ENCODE data around the gene TRAPPC1.

TRAPPC1 gene

DNA sequence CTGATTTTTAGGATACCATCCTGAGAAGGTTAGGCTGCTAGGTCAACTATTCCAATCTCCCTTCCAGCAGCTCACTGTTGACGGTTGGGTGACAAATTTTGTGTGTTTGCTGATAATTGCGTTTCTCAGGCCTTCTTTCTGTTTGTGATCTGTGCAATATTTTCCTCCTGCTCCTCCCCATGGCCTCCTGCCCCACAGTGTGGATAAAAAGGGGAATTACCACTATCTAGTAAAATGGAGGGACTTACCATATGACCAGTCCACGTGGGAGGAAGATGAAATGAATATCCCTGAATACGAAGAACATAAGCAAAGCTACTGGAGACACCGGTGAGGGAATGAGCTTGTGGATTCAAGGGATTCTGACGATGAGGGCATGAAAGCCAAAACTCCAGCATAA lies 34.0 kb downstream of the TRAPPC1 start:
- no peak overlapping the region for H3K4me3 ChIP-seq (ENCODE audit: low read length)
- TF ChIP-seq ZNF274 (IDR thresholded peaks at IDR 0.05; ENCODE audit: low read depth, low read length): no peak

DNA sequence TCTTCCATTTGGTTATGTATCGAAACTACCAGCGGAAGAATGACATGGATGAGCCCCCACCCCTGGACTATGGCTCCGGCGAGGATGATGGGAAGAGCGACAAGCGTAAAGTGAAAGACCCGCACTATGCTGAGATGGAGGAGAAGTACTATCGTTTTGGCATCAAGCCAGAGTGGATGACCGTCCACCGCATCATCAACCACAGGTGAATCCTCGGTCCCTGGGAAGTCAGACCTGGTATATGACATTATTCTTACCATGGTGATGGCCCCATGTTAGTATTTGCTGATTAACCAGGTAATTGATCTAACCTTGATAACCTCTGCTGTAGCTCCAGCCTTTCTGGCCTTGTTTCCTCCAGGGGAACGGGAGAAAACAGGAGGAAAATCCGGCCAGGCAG lies 34.7 kb downstream of the TRAPPC1 start:
- no peak for TF ChIP-seq ZNF274 (IDR thresholded peaks at IDR 0.05; ENCODE audit: low read depth, low read length)
- H3K4me3 ChIP-seq (ENCODE audit: low read length): no peak overlapping the region

DNA sequence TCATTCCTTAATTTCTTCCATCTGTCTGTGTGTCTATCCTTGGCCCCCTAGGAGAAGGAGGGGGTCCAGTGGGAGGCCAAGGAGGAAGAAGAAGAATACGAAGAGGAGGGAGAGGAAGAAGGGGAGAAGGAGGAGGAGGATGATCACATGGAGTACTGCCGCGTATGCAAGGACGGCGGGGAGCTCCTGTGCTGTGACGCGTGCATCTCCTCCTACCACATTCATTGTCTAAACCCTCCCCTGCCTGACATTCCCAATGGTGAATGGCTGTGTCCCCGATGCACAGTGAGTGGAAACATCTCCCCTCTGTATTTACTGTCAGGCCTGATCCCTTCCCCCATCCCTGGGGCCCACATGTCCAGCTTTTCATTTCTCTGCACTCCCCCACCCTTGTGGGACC lies 36.9 kb downstream of the TRAPPC1 start:
- no peak for TF ChIP-seq ZNF274 (IDR thresholded peaks at IDR 0.05; ENCODE audit: low read depth, low read length)
- no peak overlapping the region for H3K4me3 ChIP-seq (ENCODE audit: low read length)

DNA sequence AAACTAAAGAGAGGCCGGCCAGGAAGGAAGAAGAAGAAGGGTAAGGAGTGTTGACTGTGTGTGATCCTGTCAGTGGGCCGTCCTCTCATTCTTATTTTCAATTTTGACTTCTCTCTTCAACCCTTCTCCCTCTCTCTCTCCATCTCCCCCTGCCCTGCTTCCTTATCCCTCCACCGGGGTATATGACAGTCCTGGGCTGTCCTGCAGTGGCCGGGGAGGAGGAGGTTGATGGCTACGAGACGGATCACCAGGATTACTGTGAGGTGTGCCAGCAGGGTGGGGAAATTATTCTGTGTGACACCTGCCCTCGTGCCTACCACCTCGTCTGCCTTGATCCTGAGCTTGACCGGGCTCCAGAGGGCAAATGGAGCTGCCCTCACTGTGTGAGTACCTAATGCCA lies 37.5 kb downstream of the TRAPPC1 start:
- TF ChIP-seq ZNF274 (IDR thresholded peaks at IDR 0.05; ENCODE audit: low read depth, low read length): no peak

DNA sequence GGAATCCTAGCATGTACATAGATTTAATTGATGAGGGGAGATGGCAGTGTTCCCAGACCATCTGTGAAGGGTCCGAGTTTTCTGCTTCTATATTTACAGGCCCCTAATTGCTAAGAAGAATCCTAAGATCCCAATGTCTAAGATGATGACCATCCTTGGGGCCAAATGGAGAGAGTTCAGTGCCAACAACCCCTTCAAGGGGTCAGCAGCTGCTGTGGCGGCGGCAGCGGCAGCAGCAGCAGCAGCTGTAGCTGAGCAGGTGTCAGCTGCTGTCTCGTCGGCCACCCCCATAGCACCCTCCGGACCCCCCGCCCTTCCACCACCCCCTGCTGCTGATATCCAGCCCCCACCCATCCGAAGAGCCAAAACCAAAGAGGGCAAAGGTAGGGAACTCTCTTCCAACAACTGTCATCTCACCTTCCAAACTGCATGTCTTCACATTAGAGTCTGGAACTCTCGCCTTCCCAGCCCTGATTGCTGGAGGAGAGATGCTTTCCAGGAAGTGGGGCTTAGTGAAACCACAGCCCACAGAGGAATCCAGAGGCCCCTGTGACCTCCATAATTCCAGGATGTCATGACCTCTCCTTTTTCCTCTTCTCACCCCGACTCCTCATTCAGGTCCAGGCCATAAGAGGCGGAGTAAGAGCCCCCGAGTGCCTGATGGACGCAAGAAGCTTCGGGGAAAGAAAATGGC lies 38.4 kb downstream of the TRAPPC1 start:
- no peak overlapping the region for H3K4me3 ChIP-seq (ENCODE audit: low read length)
- no peak for TF ChIP-seq ZNF274 (IDR thresholded peaks at IDR 0.05; ENCODE audit: low read depth, low read length)

More for the DNA sequence above, 37.5 kb downstream of the TRAPPC1 start:
- no peak overlapping the region for H3K4me3 ChIP-seq (ENCODE audit: low read length)

DNA sequence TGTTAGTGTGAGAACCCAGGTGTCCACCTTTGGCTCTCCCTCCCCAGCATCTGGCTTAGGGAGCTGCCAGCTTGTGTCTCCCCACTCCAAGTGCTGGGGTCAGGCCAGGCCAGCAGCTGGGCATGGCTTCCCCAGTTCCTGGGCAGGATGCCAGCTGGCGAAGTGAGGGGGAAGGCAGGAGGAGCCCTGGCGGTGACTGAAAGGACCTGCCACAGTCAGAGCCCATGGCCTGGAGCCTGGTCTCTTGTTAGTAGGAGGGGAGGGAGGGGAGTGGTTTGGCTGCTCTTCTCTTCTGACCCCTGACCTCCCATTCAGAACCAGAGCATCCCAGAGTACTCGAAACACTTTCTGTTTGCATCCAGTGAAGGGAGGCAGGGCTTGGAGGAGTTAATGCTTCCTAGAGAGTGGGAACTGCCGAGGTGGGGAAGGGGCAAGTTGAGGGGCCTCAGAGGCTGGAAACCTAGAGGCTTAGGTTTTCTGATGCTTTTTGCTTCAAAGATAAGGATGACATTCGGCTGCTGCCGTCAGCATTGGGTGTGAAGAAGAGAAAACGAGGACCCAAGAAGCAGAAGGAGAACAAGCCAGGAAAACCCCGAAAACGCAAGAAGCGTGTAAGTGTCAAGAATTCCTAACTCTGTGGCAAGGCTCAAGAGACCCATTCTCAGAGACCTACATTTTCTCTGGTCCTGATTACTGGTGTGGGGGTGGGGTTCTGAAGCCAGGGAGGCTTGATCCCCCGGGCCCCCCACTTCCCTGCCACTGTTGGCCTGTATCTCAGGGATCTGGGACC lies 42.4 kb downstream of the TRAPPC1 start:
- TF ChIP-seq ZNF274 (IDR thresholded peaks at IDR 0.05; ENCODE audit: low read depth, low read length): no peak
- H3K4me3 ChIP-seq (ENCODE audit: low read length): no peak overlapping the region

DNA sequence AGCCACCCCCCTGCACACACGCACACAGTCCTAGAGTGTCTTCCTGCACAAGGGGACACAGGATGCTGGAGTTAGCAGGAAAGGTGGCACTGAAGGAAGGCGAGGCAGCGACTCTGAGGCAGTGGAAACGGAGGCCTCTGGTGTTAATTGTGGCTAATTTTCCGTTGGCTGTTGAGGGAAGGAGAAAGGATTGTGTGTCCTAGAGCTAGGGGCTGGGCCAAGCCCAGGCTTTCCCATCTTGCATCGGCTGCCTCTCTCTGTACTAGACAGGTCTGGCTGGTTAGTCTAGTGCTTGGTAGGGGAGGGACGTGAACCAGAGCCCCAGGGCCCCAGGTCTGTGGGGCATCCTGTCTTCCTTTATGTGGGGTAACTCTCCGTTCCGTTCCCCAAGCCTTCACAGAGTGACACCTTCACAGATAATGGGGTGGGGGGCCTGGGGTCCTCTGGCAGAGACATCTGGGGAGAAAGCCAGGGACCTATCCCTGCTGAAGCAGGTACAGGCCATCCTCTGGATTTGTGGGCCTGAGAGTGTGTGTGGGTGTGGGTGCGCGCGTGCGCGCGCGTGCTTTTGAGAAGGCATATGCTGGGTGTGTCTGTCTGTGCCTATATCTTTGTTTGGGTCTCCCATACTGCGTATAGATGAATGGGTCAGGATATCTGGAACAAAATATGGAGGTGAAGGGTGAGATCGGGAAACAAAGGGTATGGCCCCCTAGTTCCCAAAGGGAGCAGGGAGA lies 43.4 kb downstream of the TRAPPC1 start, which contains the start of gene CHD3:
Gene CHD3 (plus strand): TSS at position 606 of the 737 bp plus-strand sequence. CDS start 212 bp downstream, outside the sequence.
- no peak for TF ChIP-seq ZNF274 (IDR thresholded peaks at IDR 0.05; ENCODE audit: low read depth, low read length)
- H3K4me3 ChIP-seq (ENCODE audit: low read length): peak within 1 kb of the TSS; percentile 85; the same call in 1 of the 2 replicates

DNA sequence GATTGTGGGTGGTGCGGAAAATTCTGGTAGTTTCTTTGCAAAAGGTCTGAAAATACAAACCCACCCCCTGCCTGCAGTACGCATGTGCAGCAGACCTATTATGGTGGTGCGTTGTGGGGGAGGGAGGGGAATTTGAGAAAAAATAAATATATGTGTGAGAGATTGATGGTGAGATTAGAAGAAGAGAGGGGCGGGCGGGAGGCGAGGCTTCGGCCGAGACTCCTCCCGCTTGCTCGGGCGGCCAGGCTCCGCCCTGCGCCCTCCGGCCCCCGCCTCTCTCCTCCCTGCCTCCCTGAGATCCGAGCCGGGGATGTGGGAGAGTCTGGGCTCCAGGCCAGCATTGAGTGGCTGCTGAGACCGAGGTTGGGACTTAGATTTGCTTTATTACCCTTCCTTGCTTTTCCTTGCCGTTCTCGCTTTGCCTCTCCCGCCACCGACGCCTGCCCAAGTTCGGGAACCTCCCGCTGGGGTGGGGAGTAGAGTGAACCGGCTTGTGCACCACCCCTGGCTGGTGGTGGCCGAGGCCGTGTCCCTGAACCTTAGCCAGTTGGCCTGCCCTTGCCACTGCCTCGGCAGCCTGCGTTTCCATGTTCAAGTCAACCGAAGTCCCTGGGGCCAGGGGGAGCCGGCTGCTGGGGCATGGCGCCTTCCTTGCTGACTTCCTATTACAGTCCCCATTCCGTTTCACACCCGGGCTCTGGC lies 44.1 kb downstream of the TRAPPC1 start:
- TF ChIP-seq ZNF274 (IDR thresholded peaks at IDR 0.05; ENCODE audit: low read depth, low read length): no peak
- peak overlapping the region; percentile 85 for H3K4me3 ChIP-seq (ENCODE audit: low read length)

DNA sequence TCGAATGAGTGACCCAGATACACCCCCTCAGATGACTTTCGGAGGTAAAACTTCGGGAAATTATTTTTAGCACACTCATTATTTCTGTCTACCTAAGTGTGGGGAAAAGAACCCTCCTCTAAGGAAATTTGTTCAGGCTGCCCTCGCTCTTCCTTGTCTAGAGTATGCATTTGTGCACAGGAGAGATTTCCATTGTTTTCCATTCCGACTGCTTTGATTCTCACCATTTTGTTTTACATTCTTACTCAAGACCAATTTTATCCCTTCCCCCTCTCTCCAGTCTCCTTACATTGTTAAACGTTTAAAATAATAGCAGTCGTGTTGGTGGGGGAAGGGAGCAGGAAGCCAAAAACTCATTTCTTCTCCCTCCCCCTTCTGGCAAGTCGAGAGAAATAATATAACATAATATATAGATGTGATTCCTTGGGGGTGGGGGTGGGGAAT lies 44.7 kb downstream of the TRAPPC1 start:
- no peak for TF ChIP-seq ZNF274 (IDR thresholded peaks at IDR 0.05; ENCODE audit: low read depth, low read length)
- H3K4me3 ChIP-seq (ENCODE audit: low read length): peak overlapping the region; percentile 85

DNA sequence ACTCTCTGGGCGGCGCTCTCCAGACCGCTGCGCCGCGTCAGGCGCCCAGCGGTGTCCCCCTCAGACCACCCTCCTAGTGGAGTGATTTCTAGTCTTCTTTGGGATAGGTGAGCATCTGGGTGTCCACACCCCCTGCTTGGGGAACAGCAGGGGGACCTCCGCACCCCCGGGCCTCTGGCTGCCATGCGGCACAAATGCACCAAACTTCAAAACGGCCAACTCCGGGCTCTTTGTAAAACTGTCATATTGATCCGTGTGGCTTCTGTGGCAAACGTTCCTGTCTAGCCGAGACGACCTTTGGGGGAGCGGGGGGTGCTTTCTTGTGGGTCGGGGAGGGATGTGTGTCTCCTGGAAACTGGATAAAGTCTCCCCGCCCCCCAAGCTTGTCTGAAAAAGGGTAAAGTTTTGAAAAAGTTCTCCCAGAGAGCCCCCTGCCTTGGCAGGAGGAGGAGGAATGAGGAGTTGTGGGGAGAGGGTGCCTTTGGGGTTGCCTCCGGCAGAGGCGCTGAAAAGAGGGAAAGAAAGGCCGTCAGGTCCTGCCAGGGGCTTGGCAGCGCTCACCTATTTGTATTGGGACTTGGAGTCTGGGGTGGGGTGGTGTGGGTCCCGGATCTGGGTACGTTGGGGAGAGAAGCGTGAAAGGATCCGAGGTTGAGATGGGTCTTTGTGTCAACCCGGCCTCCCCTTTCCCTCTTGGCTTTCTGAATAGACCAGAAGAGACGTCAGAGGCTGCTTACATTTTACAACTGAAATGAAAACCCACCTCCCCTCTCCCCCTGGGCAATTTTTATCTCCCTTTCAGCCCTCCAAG lies 45.3 kb downstream of the TRAPPC1 start:
- TF ChIP-seq ZNF274 (IDR thresholded peaks at IDR 0.05; ENCODE audit: low read depth, low read length): no peak
- peak overlapping the region; percentile 85 for H3K4me3 ChIP-seq (ENCODE audit: low read length)

DNA sequence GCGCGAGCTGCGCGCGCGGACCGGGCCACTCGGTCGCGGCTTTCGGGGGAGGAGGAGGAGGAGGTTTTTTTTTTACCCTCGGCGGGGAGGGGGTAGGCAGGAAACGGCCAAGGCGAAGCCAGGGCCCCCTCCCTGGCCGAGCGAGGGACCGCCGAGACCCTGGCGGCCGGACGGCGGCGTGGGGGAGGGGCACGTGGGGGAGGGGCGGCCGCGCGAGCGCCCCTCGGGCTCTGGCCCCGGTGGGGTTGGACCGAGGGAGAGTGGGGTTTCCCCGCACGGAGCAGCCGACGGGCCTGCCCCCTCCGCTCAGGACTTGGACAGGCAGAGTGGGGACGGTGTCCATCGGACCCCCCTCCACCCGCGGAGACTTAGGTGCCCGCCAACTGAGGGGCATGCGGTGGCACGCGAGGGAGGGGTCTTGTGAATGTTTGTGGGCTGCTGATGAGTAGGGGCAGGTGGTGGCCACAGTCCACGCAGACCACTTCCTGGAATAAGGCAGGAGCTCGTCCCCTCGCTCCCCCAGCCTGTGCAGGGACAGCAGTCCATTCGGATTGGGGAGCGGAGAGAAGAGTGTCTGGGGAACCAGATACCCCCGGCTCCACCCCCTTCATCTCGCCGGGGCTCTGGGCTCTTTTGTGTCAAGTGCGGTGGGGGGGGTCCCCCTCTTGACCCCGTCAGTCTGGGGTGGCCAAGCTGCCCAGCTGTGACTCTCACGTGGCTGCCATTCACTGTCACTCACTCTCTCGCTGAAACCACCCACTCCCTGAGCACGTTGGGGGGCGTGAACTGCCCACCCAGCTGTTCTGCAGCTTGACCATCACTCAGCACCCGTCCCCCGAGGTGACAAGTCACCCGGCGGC lies 46.1 kb downstream of the TRAPPC1 start:
- H3K4me3 ChIP-seq (ENCODE audit: low read length): peak overlapping the region; percentile 85
- TF ChIP-seq ZNF274 (IDR thresholded peaks at IDR 0.05; ENCODE audit: low read depth, low read length): no peak
